ENCODE data around the gene BCL11B.

BCL11B gene

DNA sequence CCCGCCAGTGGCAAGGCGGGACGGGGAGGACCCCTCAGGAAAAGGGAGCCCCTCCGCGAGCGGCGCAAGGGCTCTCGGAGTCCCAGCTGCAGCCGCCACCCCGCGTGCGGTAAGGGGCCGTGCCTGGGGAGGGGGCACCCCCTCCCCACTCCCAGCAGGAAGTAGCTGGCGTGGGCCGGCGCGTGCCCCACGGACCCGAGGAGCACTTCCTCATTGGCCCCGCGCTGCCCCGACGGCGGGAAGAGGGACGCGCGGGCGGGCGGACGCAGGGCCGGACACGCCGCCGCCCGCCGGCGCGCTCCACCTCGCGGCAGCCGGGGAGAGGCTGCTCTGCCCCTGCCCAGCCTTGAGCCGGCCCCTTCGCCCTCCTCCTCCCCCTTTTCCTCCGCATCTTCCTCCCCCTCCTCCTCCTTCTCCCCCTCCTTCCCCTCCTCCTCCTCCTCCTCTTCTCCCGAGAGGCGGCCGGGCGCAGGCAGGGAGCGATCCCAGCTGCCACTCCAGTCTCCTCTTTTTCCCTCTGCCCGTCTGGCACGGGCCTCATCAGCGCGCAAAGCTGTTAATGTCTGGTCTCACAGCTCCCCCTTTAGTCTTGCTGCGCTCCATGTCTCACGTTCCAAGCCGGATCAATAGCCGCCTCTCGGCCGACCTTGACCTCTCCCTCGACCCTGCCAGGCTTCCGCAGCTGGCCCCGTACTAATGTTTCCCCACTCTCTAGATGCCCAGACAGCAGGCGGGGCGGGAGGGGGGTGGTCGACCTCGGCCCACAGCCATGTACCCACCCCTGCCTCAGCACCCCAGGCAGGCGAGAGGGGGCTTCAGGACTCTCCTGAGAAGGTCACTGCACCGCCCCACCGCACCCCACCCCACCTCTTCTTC lies 2.6 kb upstream of the BCL11B start:
- ChIA-PET POLR2A (ENCODE audit: low non-redundant PET) (no interaction called here), CTCF (interaction anchor here (0.6 to 1.4 kb wide), 4 partner anchors 12 to 1432 kb away, joined by 3 to 5 read pairs (median 4); no protein-coding TSS in a partner anchor)
- TF ChIP-seq, protein P1, sequence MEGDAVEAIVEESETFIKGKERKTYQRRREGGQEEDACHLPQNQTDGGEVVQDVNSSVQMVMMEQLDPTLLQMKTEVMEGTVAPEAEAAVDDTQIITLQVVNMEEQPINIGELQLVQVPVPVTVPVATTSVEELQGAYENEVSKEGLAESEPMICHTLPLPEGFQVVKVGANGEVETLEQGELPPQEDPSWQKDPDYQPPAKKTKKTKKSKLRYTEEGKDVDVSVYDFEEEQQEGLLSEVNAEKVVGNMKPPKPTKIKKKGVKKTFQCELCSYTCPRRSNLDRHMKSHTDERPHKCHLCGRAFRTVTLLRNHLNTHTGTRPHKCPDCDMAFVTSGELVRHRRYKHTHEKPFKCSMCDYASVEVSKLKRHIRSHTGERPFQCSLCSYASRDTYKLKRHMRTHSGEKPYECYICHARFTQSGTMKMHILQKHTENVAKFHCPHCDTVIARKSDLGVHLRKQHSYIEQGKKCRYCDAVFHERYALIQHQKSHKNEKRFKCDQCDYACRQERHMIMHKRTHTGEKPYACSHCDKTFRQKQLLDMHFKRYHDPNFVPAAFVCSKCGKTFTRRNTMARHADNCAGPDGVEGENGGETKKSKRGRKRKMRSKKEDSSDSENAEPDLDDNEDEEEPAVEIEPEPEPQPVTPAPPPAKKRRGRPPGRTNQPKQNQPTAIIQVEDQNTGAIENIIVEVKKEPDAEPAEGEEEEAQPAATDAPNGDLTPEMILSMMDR (conservative IDR thresholded peaks at IDR 0.05; ENCODE audit: low read depth) = peak; percentile 72
- peak; percentile 79 for DNase-seq (ENCODE audit: low spot score)
- H3K27ac ChIP-seq = peak overlapping the region; percentile 95

DNA sequence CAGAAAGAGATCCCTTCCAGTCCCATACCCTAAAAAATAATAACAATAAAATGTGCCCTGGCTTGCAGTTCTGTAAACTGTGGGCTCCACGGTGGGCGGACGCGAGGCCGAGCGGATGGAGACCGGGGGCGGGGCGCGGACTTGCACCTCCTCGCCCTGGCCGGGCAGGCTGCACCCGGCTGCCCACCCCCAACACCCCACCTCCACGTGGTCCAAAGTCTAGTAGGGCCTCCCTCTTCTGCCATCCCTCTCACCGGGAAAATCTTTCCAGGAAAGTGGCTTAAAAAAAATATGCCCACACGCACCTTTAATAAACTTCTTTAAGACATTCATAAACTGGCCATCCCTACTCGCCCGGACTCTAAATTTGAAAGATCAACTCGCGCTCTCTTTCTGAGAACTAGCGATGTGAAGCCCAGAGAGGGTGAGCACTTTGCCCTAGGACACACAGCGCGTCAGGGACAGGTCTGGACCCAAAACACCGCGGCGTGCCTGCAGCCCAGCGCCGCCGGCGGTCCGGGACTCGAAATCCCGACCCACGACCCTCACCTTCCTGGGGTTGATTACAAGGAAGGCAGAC lies 1.9 kb upstream of the BCL11B start:
- H3K27ac ChIP-seq = peak overlapping the region; percentile 95
- TF ChIP-seq, protein P1 (conservative IDR thresholded peaks at IDR 0.05; ENCODE audit: low read depth) = no peak
- ChIA-PET POLR2A (ENCODE audit: low non-redundant PET) (no interaction called here), CTCF (interaction anchor here (1.0 to 1.4 kb wide), 3 partner anchors 11 to 1296 kb away, joined by 3 to 5 read pairs (median 5); no protein-coding TSS in a partner anchor)
- DNase-seq (ENCODE audit: low spot score) = peak; percentile 16

DNA sequence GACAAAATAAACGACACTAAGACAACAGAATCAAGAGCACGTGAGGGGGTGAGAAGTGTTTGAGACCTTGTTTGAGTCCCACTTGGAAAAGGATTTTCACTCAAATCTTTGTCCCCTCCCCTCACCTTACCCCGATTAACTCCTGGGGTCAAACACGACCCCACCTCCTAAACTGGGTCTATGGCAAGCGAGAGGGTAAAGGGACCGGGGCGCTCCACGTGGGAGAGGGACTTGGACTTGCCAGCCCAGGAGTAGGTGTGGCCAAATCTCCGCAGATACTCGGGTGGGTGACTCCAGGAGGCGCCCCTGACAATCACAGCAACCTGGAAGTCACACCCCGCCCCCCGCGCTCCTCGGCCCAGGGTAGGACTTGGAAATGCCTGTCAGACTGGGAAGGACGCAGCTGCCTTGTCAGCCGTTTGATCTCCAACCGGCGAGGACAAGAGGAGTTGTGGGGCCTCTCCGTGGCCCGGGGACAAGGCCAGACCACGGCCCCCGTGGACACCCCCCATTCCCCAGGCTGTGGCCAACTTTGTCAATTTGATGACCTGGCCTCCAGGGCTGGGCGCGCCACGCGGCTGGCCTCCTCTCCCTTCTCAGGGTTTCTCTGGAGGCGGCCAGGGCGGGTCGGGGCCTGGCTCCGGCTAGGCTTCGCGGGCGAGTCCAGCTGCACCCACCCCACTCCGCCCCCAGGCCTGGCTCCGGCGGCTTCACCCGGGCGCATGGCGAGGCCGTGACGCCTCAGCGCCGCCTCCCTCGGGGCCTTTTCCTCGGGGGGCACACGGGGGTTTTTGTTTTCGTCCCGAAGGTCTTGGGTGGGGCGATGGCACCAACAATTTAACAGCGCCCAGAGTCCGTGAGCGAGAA lies 1.1 kb upstream of the BCL11B start:
- ChIA-PET CTCF (interaction anchor here (0.5 to 1.0 kb wide), 6 partner anchors 53 to 1689 kb away, joined by 3 to 5 read pairs (median 4); no protein-coding TSS in a partner anchor), POLR2A (ENCODE audit: low non-redundant PET) (no interaction called here)
- peak overlapping the region; percentile 95 for H3K27ac ChIP-seq
- TF ChIP-seq, protein P1 (conservative IDR thresholded peaks at IDR 0.05; ENCODE audit: low read depth) = no peak
- peak; percentile 38 for DNase-seq (ENCODE audit: low spot score)

DNA sequence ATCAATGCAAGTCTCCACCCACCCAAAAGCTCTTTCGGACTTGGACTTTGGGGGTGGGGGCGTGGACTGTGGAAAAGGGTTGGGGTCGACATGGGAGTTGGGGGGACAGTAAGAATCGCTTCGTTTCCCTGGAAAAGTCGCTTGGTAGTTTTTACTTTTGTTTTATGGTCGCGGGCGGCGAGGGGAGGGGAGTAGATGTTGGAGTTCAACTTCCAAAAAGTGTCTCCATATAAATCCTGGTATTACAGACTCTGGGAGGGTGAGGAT lies 568 bp upstream of the BCL11B start:
- TF ChIP-seq, protein P1 (conservative IDR thresholded peaks at IDR 0.05; ENCODE audit: low read depth) = no peak
- ChIA-PET POLR2A (ENCODE audit: low non-redundant PET) (no interaction called here), CTCF (interaction anchor here (0.5 to 1.2 kb wide), 10 partner anchors 53 to 1688 kb away, joined by 3 to 6 read pairs (median 4); no protein-coding TSS in a partner anchor)
- H3K27ac ChIP-seq = peak overlapping the region; percentile 95
- peak; percentile 29 for DNase-seq (ENCODE audit: low spot score)

DNA sequence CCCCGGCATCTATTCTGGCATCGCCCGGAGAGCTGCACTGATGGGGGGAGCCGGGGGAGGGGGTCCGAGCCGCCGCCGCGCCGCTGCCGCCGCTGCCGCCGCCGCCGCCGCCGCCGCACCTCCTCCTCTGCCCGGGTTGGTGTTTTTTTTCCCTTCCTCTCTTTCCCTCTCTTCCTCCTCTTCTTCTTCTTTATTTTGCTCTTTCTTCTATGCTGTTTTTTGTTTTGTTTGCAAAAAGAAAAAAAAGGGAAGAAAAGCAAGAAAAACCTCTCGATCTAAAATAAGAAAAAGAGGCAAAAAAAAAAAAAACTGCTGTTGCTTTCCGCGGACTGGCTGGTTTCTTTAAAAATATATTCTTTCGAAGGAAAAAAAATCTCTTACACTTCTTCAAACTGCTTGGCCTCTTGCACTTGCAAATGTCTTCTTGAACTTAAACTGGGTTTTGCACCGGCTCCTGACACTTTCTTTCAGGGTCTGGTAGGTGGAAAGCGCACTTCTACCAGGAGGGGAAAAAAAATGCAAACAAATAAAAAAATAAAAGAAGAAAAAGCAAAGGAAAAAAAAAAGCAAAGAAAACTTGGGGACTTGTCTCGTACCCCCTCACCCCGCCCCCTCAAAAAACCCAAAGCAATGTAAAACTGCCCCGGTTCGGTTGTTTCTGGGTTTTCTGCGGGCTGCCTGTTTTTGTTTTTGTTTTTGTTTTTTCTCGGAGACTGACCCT lies 616 bp downstream of the BCL11B start:
- DNase-seq (ENCODE audit: low spot score) = no peak
- ChIA-PET CTCF (interaction anchor here (0.6 to 1.2 kb wide), 5 partner anchors 110 to 1089 kb away, joined by 3 to 6 read pairs (median 4); no protein-coding TSS in a partner anchor), POLR2A (ENCODE audit: low non-redundant PET) (no interaction called here)
- TF ChIP-seq, protein P1 (conservative IDR thresholded peaks at IDR 0.05; ENCODE audit: low read depth) = no peak
- peak overlapping the region; percentile 95 for H3K27ac ChIP-seq
